ENCODE measurements around the gene OSMR. TPM values are rescaled to one million over a fixed set of nuclear protein-coding genes. Genes with fewer than 3 reads are reported as not detected.

The OSMR gene
- total and polyA plus RNA-seq, 2 of the 13 experiments (the other 11 are each of a cell fraction or from before 2014, with no cell fraction given): 21.3 to 86.5 TPM

GRCh38 chr5:38968665-38969064, 122.9 kb downstream of the OSMR start (continued):
- no peak for TF ChIP-seq ZNF609 (CRISPR knock-in tag; IDR thresholded peaks at IDR 0.05; ENCODE audit: borderline replicate concordance)

- Histone ChIP-seq H3K79me2 (ENCODE audit: insufficient read depth, low read length) (no peaks in the 10 kb centered on the region), H3K9ac (ENCODE audit: insufficient read depth, low read depth, low read length) (no peak overlapping the region), H3K9me3 (ENCODE audit: low read length) (no peaks in the 10 kb centered on the region), H3K4me3 (replicated peaks in 1 of 3; ENCODE audit: insufficient read depth in 1 of 3, low read depth in 2 of 3, low read length in 3 of 3) (no peak overlapping the region), H3K4me1 (ENCODE audit: insufficient read depth, low read length) (no peaks in the 10 kb centered on the region), H3K4me2 (ENCODE audit: low read depth, low read length) (no peak overlapping the region), H2AFZ (ENCODE audit: low read length) (no peak overlapping the region), H4K20me1 (ENCODE audit: insufficient read depth, low read length) (no peaks in the 10 kb centered on the region), H3K36me3 (replicated peaks in 1 of 2; ENCODE audit: control insufficient read depth in 1 of 2, insufficient read depth in 2 of 2, low read length in 2 of 2) (peaks cover 0 to 26% of the 10 kb centered on the region in 2 experiments; a peak in 3 of 5 replicates), H3K27me3 (ENCODE audit: control insufficient read depth in 1 of 2, insufficient read depth in 2 of 2, low read length in 2 of 2) (no peaks in the 10 kb centered on the region), H3K27ac (ENCODE audit: extremely low read length, insufficient read depth, low read length) (no peak overlapping the region)
- no peak for FAIRE-seq
- DNase-seq (ENCODE audit: low spot score): no peak
- ChIA-PET POLR2A (no interaction called here), CTCF (ENCODE audit: low intra/inter-chr PET ratio, low total read pairs) (no interaction called here)
- in situ Hi-C loops (cut with HindIII; ENCODE audit: extremely low pct_ligation_motif_present, low pct_unique_long_range_greater_than_20kb) (no loop called here), intact Hi-C loops (cut with micrococcal nuclease; ENCODE audit: unreplicated experiment) (no loop called here)
- BruUV-seq (replicated peaks): no TSS peak
- TF ChIP-seq MAFK (conservative IDR thresholded peaks at IDR 0.05 in 1 of 2, IDR thresholded peaks at IDR 0.05 in 1 of 2; ENCODE audit: low read length in 2 of 2) (peak; percentile 72 to 91), HOXA7 (CRISPR knock-in tag; IDR thresholded peaks at IDR 0.05) (no peak), MAFF (IDR thresholded peaks at IDR 0.05; ENCODE audit: low read depth, low read length) (peak; percentile 63; the same call in 1 of the 2 replicates)
- no peak for ATAC-seq
These were observed 132.2 kb downstream of the OSMR start for GRCh38 chr5:38978036-38978435.
